Right kidney (tissue), 1 donor: ENCODE measurements around the gene PLA2G2A.

Source experiments
- DNase-seq: peaks from one replicate; pipeline ENCODE4 v3.0.0-alpha.2; 2016

Gene PLA2G2A

DNA sequence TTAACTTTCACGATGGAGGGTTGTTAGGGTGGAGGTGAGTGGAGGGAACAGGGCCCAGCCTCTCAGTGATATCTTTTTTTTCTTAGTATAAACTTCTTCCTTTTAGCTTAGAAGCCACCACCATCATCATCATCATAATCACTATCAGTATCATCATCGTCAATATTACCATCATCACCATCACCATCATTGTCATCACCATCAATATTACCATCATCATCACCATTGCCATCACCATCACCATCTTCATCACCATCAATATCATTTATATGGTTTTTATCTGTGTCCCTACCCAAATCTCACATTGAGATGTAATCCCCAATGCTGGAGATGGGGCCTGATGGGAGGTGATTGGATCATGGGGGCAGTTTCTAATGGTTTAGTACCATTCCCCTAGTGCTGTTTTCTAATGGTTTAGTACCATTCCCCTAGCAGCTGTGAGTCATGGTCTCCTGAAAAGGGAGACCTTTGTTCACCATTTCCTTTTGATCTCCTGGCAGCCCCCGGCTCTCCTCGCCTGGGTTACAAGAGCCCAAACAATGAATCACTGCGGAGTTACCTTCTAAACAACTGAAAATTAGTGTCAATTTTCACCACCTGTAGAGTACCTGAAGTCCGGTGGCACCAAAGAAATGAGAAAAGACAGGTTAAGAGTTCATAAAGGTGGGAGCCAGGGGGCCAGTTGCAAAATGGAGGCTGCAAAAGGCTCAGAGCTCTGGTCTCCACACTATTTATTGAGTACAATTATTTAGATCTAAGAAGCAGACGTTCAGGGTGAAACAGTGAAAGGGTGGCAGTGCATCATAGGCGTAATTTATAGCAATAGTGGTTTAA lies 52.9 kb downstream of the PLA2G2A start:
- no peak for DNase-seq
